ENCODE data around the gene RASSF9. TPM values are rescaled to one million over a fixed set of nuclear protein-coding genes. Genes with fewer than 3 reads are reported as not detected.

Gene RASSF9
- total RNA-seq, 1 experiment from 2014 or later = 0.19 TPM

GRCh38 chr12:85874031-85874461 lies 37.8 kb upstream of the RASSF9 start, which contains the start of gene NTS:
TSS of gene NTS (plus strand) at chr12:85874295. CDS start at chr12:85874404, 109 bp downstream.
- BruUV-seq (replicated peaks) = no TSS peak
- Histone ChIP-seq H3K27me3 (replicated peaks; ENCODE audit: insufficient read depth, low read depth, low read length, poor library complexity) (no peaks in the 10 kb centered on the region), H3K4me3 (ENCODE audit: low read depth, low read length, poor library complexity, severe bottlenecking) (no peak within 1 kb of the TSS), H3K4me1 (ENCODE audit: insufficient read depth, low read length, poor library complexity, severe bottlenecking) (no peaks in the 10 kb centered on the region), H3K36me3 (ENCODE audit: insufficient read depth, low read length, poor library complexity, severe bottlenecking) (no peaks in the 10 kb centered on the region), H3K27ac (ENCODE audit: low read depth, low read length, poor library complexity, severe bottlenecking) (no peak within 1 kb of the TSS), H3K9me3 (ENCODE audit: low read depth, low read length, poor library complexity, severe bottlenecking) (no peaks in the 10 kb centered on the region)
- DNase-seq (ENCODE audit: low spot score) = peak; percentile 38
- intact Hi-C loops (cut with micrococcal nuclease; ENCODE audit: unreplicated experiment) = loop anchor here (5.0 kb wide), 1 partner anchor 717 kb away; no protein-coding TSS in a partner anchor
- no peak for TF ChIP-seq EZH2 (IDR thresholded peaks at IDR 0.05; ENCODE audit: borderline replicate concordance, low read depth, low read length, poor library complexity, severe bottlenecking)
- TF ChIP-seq, protein P1, sequence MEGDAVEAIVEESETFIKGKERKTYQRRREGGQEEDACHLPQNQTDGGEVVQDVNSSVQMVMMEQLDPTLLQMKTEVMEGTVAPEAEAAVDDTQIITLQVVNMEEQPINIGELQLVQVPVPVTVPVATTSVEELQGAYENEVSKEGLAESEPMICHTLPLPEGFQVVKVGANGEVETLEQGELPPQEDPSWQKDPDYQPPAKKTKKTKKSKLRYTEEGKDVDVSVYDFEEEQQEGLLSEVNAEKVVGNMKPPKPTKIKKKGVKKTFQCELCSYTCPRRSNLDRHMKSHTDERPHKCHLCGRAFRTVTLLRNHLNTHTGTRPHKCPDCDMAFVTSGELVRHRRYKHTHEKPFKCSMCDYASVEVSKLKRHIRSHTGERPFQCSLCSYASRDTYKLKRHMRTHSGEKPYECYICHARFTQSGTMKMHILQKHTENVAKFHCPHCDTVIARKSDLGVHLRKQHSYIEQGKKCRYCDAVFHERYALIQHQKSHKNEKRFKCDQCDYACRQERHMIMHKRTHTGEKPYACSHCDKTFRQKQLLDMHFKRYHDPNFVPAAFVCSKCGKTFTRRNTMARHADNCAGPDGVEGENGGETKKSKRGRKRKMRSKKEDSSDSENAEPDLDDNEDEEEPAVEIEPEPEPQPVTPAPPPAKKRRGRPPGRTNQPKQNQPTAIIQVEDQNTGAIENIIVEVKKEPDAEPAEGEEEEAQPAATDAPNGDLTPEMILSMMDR (conservative IDR thresholded peaks at IDR 0.05; ENCODE audit: low read depth, low read length) = peak; percentile 28; the same call in 1 of the 2 replicates
- CTCF ChIA-PET = interaction anchor here (1.1 kb wide), 1 partner anchor 298 kb away, joined by 4 read pairs; no protein-coding TSS in a partner anchor
- POLR2A ChIA-PET (ENCODE audit: low non-redundant PET) = no interaction called here

DNA sequence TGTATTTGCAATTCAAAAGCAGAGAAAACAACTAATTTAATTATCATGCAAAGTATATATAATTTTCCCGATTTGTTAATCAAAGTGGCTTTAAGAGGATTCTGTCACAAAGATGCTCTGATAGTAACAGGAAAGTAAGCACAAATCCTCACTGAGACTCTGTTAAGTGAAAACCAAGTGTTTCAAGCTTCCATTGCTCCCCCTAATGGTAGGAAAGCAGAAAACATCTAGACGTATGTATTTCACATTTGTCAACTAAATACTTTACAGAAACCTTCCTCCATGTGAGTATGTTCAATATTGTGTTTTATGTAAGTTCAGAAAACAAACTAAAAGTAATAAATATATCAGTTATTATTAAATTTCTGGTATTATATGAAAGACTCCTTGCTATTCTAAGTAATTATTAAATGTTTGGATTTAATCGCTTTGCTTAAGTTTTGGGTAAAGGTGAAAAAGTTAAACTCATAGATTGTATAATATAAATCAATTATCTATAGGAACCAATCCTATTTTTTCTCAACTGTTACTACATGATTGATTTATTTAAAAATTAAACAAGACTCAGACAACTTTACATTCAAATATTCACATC lies 36.4 kb upstream of the RASSF9 start:
- no peaks in the 10 kb centered on the region for H3K9me3 ChIP-seq (ENCODE audit: low read depth, low read length, poor library complexity, severe bottlenecking)
- ChIA-PET POLR2A (ENCODE audit: low non-redundant PET) (interaction anchor here (0.6 kb wide), 1 partner anchor 8 kb away, joined by 4 read pairs; no protein-coding TSS in a partner anchor), CTCF (no interaction called here)
- no peaks in the 10 kb centered on the region for H3K36me3 ChIP-seq (ENCODE audit: insufficient read depth, low read length, poor library complexity, severe bottlenecking)
- H3K4me1 ChIP-seq (ENCODE audit: insufficient read depth, low read length, poor library complexity, severe bottlenecking) = no peaks in the 10 kb centered on the region
- intact Hi-C loops (cut with micrococcal nuclease; ENCODE audit: unreplicated experiment) = loop anchor here (5.0 kb wide), 1 partner anchor 715 kb away; no protein-coding TSS in a partner anchor
- no peaks in the 10 kb centered on the region for H3K27me3 ChIP-seq (replicated peaks; ENCODE audit: insufficient read depth, low read depth, low read length, poor library complexity)
- no peak overlapping the region for H3K27ac ChIP-seq (ENCODE audit: low read depth, low read length, poor library complexity, severe bottlenecking)
- H3K4me3 ChIP-seq (ENCODE audit: low read depth, low read length, poor library complexity, severe bottlenecking) = no peak overlapping the region
- TF ChIP-seq EZH2 (IDR thresholded peaks at IDR 0.05; ENCODE audit: borderline replicate concordance, low read depth, low read length, poor library complexity, severe bottlenecking) = no peak
- TF ChIP-seq, protein P1 (conservative IDR thresholded peaks at IDR 0.05; ENCODE audit: low read depth, low read length) = peak; percentile 82
- DNase-seq (ENCODE audit: low spot score) = peak; percentile 81
- no TSS peak for BruUV-seq (replicated peaks)

DNA sequence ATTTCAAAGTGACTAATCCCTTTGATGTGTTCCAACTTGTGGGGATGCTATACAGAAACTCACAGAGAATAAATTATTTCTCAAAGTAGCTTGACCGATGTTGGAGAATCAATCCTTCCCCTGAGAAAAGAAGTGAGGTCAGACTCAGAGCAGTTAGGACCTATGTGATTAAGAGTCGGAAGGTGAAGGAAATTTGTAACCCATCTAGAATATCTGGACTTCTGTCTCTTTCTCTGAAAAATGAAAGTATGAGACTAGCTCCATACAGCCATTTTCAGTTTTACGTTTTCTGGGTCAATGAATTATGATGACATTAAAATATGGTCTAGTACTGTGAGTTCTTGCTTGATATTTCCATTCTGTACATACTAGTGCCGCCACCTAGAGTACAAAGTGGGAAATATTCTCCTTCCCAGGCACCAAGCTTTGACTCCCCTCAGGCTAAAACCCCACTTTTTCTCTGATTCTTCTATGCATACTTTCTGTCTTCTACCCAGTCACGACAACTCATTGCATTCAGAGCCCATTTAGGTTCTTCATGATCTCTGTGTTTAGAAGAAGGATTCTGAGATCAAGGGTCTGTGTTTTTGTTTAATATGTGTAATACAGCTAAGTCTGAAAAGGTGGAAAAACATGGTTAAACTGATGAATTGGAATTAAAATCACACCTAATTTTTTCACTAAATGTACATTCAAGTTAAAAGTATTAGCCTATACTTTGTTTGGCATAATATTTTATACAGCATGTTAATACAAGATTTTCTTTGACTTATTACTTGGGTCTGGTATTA lies 31.0 kb upstream of the RASSF9 start:
- no TSS peak for BruUV-seq (replicated peaks)
- Histone ChIP-seq H3K27me3 (replicated peaks; ENCODE audit: insufficient read depth, low read depth, low read length, poor library complexity) (no peaks in the 10 kb centered on the region), H3K4me1 (ENCODE audit: insufficient read depth, low read length, poor library complexity, severe bottlenecking) (no peaks in the 10 kb centered on the region), H3K36me3 (ENCODE audit: insufficient read depth, low read length, poor library complexity, severe bottlenecking) (no peaks in the 10 kb centered on the region), H3K4me3 (ENCODE audit: low read depth, low read length, poor library complexity, severe bottlenecking) (no peak overlapping the region), H3K9me3 (ENCODE audit: low read depth, low read length, poor library complexity, severe bottlenecking) (no peaks in the 10 kb centered on the region), H3K27ac (ENCODE audit: low read depth, low read length, poor library complexity, severe bottlenecking) (no peak overlapping the region)
- intact Hi-C loops (cut with micrococcal nuclease; ENCODE audit: unreplicated experiment) = loop anchor here (1.0 to 5.0 kb wide), 3 partner anchors 292 to 398 kb away; no protein-coding TSS in a partner anchor
- POLR2A ChIA-PET (ENCODE audit: low non-redundant PET) = no interaction called here
- no peak for TF ChIP-seq EZH2 (IDR thresholded peaks at IDR 0.05; ENCODE audit: borderline replicate concordance, low read depth, low read length, poor library complexity, severe bottlenecking)
- TF ChIP-seq, protein P1 (conservative IDR thresholded peaks at IDR 0.05; ENCODE audit: low read depth, low read length) = peak; percentile 85
- peak; percentile 82 for DNase-seq (ENCODE audit: low spot score)
- CTCF ChIA-PET = interaction anchor here (0.6 to 2.0 kb wide), 8 partner anchors 11 to 442 kb away, joined by 3 to 27 read pairs (median 4); no protein-coding TSS in a partner anchor

Data from A673 (cell line).